Measurements from ENCODE around the gene DCP1B.

The DCP1B gene

DNA sequence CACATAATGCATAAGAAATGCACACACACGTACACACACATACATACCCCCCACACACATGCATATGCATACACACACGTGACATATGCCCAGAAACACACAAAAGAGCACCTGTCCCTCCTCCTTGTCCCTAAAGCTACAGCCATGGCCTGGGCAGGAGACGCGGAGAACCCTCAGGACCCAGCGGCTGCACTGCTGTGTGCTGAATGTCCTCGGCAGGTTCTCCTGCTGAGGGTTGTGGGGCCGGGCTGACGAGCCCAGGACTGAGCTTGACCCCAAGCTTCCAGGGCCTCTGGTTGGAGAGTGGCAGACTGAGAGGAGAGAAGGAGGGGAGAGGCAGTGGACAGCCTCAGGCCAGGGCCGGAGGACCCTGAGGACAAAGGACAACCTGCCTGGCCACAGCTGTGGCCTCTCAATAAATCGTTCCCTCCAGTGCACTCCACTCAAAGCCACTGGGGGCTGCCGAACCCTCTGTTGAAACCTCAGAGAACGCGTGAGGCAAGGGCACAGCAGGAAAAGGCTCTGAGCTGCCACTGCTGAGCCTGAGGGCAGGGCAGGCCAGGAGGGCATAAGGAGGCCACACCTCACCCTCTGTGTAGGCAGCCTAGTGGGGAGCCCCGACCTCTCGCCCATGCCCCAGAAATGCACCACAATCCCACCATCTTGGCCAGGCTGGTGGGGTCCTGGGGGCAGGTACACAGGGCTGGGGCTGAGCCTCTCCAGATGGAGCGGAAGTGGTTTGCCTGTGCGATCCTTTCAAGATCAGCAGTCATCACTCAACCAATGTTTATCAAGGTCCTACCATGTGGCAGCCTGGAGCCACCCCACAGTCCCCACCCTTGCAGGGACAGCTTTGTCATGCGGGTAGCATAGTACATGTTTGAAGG lies 88.9 kb downstream of the DCP1B start:
- TF ChIP-seq FOXP2 (optimal IDR thresholded peaks at IDR 0.05; ENCODE audit: borderline replicate concordance, extremely low read depth, extremely low read length, insufficient read depth) (no peak), TAF1 (IDR thresholded peaks at IDR 0.05; ENCODE audit: borderline replicate concordance, insufficient read depth, low read length) (no peak), SIN3A (IDR thresholded peaks at IDR 0.05; ENCODE audit: borderline replicate concordance, insufficient read depth, low read length) (no peak), POLR2AphosphoS5 (IDR thresholded peaks at IDR 0.05; ENCODE audit: low read depth, low read length) (no peak)
- TF ChIP-seq, protein P1, sequence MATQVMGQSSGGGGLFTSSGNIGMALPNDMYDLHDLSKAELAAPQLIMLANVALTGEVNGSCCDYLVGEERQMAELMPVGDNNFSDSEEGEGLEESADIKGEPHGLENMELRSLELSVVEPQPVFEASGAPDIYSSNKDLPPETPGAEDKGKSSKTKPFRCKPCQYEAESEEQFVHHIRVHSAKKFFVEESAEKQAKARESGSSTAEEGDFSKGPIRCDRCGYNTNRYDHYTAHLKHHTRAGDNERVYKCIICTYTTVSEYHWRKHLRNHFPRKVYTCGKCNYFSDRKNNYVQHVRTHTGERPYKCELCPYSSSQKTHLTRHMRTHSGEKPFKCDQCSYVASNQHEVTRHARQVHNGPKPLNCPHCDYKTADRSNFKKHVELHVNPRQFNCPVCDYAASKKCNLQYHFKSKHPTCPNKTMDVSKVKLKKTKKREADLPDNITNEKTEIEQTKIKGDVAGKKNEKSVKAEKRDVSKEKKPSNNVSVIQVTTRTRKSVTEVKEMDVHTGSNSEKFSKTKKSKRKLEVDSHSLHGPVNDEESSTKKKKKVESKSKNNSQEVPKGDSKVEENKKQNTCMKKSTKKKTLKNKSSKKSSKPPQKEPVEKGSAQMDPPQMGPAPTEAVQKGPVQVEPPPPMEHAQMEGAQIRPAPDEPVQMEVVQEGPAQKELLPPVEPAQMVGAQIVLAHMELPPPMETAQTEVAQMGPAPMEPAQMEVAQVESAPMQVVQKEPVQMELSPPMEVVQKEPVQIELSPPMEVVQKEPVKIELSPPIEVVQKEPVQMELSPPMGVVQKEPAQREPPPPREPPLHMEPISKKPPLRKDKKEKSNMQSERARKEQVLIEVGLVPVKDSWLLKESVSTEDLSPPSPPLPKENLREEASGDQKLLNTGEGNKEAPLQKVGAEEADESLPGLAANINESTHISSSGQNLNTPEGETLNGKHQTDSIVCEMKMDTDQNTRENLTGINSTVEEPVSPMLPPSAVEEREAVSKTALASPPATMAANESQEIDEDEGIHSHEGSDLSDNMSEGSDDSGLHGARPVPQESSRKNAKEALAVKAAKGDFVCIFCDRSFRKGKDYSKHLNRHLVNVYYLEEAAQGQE (IDR thresholded peaks at IDR 0.05; ENCODE audit: insufficient read depth in 1 of 2, low read depth in 2 of 2, low read length in 2 of 2): no peak

DNA sequence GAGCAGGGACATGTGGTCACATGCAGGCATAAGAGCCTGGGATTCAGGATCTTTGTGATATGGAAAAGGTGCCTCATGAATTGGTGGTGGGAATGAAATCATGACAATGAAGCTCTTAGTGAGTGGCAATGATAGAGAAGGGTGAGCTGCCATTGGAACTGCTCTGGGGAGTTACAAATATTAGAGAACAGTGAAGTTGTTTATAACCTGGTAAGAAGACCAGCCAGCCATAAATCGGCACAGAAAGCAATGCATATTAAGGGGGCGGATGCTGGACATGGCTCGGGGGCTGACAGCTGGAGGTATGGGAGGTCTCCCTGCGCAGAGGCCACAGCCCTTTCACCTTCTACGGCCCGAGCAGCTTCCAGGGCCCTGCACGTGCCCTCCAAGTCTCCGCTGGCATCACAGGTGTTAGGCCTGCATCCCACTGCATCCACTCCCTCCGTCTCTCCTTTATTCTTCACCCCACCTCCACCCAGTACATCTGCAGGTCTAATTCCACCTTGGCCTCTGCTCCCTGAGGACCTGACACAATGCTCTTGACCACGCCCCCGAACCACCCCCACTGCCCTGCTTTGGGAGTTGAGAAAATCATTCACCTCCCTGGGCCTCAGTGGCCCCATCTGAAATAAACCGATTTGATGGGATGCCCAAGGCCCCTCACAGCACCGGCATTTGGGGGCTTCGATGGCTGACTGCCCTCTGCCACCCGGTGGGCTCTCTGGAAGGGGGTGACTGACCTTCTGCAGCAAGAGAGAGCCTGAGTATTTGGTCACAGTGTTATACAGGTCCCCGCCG lies 89.9 kb downstream of the DCP1B start:
- TF ChIP-seq SIN3A (IDR thresholded peaks at IDR 0.05; ENCODE audit: borderline replicate concordance, insufficient read depth, low read length) (no peak), TAF1 (IDR thresholded peaks at IDR 0.05; ENCODE audit: borderline replicate concordance, insufficient read depth, low read length) (no peak), FOXP2 (optimal IDR thresholded peaks at IDR 0.05; ENCODE audit: borderline replicate concordance, extremely low read depth, extremely low read length, insufficient read depth) (no peak), POLR2AphosphoS5 (IDR thresholded peaks at IDR 0.05; ENCODE audit: low read depth, low read length) (no peak)
- TF ChIP-seq, protein P1 (IDR thresholded peaks at IDR 0.05; ENCODE audit: insufficient read depth in 1 of 2, low read depth in 2 of 2, low read length in 2 of 2): no peak

DNA sequence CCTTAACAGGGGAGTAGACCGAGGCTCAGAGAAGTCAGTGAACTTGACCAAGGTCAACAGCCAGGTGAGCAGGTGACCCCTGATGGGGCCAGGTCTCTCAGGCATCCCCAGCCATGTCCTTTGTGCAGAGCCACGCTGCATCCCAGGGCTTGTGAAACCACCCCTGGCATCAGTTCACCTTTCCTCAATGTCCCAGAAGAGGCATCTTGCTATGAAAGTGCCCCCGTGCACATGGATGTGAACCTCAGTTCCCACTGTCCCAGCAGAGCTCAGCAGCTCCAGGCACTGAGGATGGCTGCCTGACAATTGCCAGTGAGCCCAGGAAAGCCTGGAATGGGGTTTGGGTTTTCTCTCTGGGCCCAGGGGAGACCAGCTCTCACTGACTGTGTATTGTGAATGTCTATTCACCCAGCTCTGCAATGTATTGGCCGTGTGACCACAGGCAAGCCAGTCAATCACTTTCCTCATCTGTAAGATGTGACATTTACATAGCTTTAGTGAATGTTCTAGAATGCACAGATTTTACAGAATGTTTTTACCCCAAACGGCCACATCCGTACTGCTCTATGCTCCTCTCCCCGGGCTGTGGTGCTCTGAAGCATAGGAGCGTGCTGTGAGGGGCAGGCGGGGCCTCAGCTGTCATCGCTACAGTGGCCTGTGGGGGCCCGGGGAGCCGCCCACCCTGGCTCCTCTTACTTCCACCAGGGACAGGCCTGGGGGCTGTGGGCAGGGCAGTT lies 90.7 kb downstream of the DCP1B start:
- TF ChIP-seq, protein P1 (IDR thresholded peaks at IDR 0.05; ENCODE audit: insufficient read depth in 1 of 2, low read depth in 2 of 2, low read length in 2 of 2): no peak
- TF ChIP-seq FOXP2 (optimal IDR thresholded peaks at IDR 0.05; ENCODE audit: borderline replicate concordance, extremely low read depth, extremely low read length, insufficient read depth) (no peak), SIN3A (IDR thresholded peaks at IDR 0.05; ENCODE audit: borderline replicate concordance, insufficient read depth, low read length) (no peak), POLR2AphosphoS5 (IDR thresholded peaks at IDR 0.05; ENCODE audit: low read depth, low read length) (no peak), TAF1 (IDR thresholded peaks at IDR 0.05; ENCODE audit: borderline replicate concordance, insufficient read depth, low read length) (no peak)

DNA sequence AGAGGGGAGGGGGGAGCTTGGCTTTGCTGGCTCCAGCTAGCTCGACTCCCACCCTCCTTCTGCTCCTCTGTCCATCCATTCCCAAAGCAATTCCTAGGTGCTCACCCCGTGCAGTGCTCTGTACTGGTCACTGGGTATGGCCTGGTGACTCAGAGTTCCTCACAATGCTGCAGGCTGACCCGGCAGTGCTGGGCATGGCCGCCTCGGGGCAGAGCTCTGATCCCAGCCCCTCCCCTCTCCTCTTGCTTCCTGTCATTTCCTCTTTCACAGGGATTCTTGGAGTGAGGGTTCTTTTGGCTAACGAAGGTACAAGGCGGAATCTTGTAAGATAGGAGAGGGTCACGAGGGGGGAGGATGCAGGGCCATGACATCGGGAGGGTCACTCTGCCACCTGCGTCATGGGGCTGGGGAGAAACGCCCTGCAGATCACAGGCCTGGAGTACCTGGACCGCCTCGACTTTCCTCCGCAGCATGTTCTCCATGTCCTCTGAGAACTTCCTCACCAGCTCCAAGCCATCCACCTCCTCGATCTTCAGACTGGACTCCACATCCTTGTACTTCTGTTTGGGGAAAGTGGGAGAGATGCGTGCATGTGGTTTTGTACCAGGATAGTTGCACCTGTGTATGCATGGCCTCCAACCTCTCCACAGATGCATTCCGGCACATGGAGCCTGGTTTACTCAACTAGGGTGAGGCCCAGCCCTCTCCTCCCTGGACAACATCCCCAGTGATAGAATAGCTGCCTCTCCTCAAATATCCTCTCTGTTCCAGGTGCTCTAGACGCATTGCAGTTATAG lies 91.5 kb downstream of the DCP1B start:
- no peak for TF ChIP-seq FOXP2 (optimal IDR thresholded peaks at IDR 0.05; ENCODE audit: borderline replicate concordance, extremely low read depth, extremely low read length, insufficient read depth)
- TF ChIP-seq SIN3A (IDR thresholded peaks at IDR 0.05; ENCODE audit: borderline replicate concordance, insufficient read depth, low read length): no peak
- TF ChIP-seq, protein P1 (IDR thresholded peaks at IDR 0.05; ENCODE audit: insufficient read depth in 1 of 2, low read depth in 2 of 2, low read length in 2 of 2): no peak
- no peak for TF ChIP-seq TAF1 (IDR thresholded peaks at IDR 0.05; ENCODE audit: borderline replicate concordance, insufficient read depth, low read length)
- no peak for TF ChIP-seq POLR2AphosphoS5 (IDR thresholded peaks at IDR 0.05; ENCODE audit: low read depth, low read length)

Data from PFSK-1 (cell line).